Stimulated activated CD8-positive, alpha-beta memory T cell treated with anti-CD3 and anti-CD28 coated beads, Interleukin-15, amount 100 ng/mL, for 1 hour (primary cell): ENCODE results near the gene BMPER.

Source experiments
- DNase-seq: peaks from one replicate; pipeline ENCODE4 v3.0.0-alpha.2; 2020; ENCODE audit warnings: low read depth

Gene BMPER

DNA sequence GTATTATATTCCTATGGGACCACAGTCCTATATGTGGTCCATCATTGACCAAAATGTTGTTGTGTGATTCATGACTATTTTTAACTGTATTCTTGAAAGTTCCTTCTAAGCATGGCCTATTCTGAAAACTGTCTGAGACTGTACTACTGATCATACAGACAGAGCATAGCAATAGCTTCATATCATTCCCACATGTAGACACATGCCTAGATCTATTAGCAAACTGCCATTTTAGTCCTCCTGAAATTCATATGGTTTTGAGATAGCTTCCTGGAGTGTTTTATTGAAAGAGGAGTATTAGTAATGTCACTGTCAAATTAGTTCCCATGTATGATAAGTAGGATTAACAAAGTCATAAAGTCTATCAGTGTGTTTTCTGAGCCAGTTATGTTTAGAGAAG lies 157.5 kb downstream of the BMPER start:
- DNase-seq = no peak

DNA sequence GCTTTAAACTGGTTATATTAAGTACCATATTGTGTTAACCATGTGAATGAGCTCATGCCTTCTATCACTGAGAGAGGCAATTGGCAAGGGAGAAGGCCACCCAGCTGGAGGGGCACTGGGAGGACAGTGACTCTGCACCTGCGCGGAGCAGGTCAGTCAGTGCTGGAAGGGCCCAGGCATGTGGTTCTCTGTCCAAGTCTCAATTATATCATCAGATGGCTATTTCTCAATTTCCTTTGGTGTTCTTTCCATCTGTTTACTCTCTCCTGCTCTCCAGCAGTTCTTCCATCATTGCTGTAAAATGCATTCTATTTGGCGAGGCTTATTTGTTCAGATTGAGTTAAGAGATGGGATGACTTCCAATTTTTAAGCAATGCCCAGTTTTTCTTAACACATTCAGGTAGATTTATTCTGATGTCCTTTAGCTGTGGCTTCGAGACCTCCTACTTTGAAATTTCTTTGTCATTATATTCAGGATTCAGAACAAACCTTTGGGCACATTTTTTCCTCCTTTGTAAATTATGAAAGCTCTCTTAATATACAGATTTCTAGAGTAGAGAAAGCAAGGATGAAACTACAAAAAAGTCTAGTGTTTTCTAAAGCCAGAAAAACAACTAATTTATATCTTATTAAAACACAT lies 159.3 kb downstream of the BMPER start:
- DNase-seq = no peak

DNA sequence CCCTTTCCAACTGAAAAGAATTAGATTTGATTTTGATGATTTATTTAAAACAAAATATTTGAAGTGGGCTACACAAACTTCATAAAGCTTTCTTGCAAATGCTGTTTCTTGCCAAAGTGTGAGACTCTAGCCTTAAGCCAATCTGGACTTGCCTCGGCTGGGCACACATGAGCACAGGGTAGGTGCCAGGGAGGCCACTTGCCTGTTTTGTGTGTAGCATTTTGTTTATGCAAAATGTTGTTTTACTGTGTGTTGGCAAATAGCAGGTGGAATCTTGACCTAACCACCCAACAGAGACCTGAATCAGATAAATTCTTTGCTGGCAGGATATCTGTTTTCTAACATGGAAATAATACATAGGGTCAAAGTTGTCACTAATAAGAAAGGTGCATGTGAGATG lies 161.1 kb downstream of the BMPER start:
- no peak for DNase-seq

DNA sequence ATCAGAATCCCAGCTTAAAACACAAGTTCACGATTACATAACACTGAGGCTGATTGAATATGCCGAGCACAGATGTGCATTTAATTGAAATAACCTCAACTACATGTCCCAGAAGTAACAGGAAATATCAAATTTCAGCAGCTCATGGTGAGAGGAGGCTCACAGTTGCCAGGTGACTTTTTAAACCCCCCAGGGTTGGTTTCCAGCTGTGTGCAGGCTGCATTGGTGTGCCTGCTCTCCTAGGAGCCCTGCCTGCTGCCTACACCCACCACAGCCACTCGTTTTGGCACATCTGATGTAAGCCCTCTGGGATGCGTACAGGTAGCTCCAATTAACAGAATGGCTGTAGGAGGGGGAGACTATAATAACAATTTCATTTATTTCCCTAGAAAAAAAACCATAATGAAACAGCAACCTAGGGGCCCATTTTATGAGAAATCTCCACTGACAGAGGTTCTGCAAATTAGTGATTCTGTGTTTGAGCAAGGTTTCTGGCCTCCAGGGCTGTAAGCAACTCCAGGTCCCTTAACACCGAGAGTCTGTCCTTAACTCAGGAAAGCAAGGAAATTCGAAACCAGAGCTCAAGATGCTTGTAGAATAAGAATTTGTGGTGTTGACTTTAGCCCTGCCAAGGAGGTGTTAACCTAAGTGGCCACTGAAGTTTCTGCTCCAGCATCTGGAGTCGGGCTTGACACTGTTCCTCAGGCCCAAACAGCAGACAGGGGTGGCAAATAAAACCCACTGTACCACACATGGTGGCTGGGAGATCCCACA lies 161.9 kb downstream of the BMPER start:
- no peak for DNase-seq

DNA sequence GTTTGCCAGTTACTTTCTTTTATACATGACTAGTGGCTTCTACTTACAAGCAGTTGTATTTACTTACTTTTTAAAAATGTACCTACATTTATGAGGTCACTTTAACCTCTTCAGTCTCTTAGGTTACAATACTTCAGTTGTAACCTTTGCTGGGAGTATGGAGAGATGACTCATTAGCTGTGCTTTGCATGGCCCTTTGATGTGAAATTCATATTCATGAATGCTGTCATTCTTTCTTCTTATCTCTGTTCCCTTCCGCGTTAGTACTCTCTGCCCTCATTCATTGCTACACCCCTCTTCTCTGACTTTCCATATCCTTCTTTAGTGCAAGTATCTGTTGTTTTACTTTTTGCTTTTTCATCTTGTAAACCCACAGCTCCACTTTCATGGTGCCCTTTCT lies 164.3 kb downstream of the BMPER start:
- DNase-seq = no peak

DNA sequence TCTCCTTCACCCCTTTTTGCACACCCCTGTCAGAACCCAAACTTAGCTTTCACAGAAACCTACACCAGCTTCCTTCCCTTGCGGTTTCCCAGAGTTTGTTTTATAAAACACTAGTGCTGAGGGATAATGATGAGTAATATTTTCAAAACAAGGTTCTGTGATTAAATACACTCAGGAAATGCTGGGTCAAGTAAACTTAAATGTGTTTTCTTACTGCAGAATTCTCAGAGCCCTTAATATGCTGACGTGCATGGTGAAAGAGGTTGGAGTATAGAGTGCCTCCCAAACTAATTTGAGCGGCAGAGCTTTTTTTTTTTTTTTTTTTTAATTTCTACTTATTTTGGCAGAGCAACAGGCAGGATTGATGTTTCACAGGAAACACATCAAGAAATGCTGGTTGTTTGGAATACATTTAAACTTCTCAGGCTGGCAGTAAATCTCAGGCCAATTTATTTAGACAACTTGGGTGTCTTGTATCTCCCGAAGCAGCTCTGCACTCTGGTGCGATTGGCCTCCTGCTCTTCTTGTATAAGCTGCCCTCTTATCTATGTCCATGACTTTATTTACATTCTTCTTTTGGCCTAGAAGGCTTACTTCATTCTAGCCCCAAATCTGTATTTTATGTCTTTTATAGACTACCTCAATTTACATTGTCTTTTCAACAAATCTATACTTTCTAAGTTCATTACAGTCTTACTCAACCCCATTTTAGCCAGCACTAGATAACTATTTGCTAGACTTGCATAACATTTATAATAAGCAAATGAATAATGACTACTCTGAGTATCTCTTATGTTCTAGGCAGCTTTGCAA lies 165.4 kb downstream of the BMPER start:
- DNase-seq = no peak

DNA sequence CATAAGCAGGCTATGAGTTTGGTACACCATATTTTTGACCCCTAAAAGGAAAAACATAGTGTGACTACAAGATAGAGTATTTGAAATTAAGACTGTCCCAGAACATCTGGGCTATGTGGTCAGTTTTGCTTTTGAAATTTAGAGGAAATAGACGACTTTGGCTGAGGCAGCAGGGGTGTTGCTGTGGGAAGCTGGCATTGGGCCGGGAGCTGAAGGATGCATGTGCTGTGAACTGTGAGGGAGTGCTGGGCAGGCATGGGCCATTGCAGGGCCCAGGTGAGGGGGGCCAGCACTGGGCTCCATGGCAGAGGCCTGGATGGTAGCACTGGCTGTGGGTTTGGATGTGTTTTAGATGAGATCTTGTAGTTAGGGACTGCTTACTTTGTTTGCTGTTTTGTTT lies 168.3 kb downstream of the BMPER start:
- DNase-seq = no peak

DNA sequence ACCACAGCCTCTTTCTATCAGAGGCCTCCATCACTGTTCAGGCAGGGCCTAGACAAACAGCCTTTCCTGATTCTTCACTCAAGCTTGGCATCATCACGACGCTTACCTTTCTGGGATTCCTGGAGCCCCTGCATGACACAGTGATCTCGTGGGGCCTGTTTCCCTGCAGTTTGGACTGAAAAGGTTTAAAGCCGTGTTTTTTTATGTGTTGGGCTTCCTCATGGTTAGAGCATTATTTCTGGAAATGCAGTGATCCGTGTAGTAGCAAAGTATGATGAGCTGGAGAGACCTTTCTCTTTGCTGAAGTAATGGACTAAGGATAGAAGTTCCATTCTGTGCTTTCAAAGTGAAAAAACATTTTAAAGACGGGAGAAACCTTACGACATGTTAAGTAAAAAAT lies 169.1 kb downstream of the BMPER start:
- no peak for DNase-seq

DNA sequence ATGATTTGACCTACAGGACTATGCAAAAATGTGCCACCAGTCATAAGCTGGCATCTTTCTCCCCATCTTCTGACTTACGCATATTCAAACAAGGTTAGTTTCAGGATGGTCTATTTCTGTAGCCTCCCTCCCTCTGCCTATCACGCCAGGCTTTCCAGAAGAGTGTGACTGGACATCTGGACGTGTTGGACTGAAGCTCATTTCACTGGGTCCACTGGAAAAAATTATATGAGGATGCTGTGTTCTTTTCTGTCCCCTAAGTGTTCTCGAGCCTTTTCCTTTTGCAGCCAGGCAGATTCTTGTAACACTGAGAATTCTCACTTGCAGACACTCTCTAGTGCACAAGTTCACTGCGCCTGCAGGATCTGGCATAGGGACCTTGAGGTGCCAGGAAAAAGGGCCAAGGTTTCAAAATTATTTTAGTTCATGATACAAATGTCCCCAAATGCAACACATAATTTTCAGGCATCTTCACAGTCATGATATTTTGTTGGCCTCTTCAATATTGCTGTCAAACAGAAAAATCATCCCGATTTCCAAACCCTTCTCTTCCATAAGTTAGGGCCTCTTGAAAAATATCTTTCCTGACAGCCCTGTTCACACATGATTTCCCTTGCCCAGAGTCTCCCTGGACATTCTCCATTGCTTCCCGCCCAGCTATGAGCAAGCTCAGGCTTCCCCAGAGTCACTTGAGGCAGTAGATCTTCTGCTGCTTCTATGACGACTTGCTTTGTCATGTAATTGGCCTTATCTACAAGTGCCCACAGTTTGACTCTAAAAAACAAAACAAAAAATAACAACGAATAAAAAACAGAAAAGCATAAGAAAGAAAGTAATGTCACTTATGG lies 170.4 kb downstream of the BMPER start:
- DNase-seq = no peak

DNA sequence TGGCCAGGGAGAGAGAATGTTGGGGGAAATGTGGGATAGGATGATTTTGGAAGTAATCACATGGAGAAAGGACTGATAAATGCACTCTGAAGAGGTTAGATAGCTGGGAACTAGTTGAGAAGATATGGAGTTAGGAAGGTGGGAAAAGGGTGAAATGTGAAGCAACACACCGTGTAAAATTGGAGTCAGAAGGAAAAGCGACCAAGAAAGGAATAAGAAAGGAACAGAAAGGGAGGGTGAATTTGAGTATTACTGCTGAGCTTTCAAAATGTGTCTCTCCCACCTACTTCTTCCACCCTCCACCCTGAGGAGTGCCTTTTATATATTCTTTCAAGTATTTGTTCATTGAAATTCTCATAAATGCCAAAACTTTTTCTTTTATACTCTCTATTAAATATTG lies 171.8 kb downstream of the BMPER start:
- no peak for DNase-seq

DNA sequence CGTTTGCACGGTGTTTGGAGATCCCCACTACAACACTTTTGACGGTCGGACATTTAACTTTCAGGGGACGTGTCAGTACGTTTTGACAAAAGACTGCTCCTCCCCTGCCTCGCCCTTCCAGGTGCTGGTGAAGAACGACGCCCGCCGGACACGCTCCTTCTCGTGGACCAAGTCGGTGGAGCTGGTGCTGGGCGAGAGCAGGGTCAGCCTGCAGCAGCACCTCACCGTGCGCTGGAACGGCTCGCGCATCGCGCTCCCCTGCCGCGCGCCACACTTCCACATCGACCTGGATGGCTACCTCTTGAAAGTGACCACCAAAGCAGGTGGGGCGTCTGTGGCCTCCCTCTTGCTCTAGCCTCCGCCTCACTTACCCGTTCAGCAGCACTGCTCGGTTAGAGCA lies 173.5 kb downstream of the BMPER start:
- DNase-seq = no peak

DNA sequence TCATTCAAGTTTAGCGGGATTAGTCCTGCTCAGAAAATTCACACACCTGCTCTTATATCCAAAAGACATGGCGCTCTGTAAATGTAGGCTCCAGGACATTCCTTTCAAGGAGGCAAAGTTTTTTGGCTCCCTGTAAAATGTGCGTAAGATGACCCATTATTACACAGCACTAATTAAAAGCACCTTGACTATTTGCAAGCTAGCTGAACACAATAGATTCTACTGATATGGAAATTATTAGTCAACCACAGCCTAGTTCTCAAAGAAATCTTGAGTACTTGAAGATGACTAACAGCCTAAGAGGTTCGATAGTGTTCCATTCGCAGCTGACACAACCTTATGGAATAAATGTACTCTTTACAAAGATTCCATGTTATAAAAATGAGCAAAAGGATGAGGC lies 175.2 kb downstream of the BMPER start:
- no peak for DNase-seq

DNA sequence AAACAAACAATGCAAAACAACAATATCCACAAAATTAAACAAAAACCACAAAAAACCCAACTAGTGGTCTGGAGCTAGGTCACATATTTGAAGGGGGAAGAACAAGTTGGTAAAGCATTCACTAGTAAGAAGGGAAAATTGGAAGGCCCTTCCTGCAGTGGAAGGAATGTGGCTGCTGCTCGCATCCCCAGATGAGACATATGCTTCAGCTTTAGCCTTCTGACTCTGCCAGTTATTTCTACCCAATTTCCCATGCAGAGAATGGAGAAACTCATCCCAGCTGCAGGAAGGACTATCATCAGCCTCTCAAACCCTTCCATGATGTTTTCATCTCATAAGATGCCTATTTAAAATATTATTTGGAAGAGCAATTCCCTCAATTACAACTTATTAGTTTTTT lies 176.6 kb downstream of the BMPER start:
- DNase-seq = no peak

DNA sequence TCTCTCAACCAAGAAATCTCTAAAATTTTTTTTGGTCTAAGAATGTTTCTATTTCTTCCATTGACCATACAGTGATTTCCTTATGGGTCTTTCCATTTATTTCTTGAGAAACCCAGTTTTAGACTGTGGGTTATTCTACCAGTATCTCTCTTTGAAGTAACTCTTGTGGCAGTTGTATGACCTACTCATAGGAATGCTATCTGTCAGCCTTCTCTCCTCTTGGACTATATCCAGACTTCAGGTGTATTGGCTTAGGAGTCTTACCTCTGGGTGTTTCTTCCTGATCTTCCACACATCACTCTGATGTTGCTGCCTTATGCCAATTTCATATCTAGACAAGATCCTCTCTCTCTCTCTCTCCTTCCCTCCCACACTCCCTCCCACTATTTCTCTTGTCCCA lies 178.1 kb downstream of the BMPER start:
- DNase-seq = no peak

DNA sequence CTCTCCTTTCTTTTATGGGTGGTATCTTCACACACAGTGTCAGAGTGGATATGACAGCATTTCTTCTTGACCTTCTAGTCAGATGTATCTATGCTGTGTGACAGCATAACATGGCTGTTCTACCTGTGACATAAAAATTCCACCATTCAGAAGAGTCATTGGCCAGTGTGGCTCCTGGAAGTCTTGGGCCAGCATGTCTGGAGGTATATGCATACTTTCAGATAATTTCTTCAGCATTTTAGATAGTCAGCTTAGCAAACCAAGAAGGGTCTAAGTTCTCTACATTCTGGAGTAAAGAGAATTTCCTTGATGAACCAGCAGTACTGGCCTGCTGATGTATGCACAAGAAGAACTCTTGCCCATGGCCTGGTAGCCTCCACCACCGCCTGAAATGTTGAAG lies 179.3 kb downstream of the BMPER start:
- no peak for DNase-seq

DNA sequence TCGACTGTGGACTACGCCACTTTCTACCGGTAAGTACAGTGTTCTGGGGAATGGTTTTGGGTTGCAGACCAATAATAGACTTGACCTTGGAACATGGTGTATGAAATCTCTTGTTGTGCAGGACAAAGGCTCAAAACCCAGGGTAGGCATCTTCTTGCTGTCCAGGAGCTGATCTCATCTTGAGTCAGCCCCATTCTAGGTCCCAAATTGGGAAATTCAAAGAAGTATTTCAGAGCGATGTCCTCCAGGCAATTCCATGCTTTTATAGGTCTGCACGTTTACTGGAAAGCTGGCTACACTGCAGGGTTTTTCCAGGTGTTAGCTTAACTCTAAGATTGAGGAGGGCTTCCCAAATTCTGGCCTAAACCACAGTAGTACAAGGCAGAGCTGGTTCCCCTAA lies 180.7 kb downstream of the BMPER start:
- no peak for DNase-seq

DNA sequence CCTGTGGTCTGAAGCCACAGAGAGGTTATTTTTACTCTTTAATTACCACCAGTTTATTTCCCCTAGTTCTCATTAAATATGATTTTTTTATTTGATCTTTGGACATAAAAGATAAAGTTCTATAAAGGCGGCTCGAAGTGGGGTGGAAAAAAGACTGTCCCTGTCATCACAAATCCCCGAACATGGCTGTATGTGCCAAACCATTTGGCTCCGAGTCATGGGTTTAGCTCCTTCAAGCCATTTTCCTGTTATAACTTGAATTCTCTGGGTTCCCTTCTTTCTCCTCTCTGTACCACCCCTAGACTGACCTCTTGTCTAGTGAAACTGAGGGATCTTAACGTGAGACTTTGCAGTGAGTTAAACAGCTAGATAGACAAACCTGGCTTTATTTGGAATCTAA lies 181.6 kb downstream of the BMPER start:
- no peak for DNase-seq

DNA sequence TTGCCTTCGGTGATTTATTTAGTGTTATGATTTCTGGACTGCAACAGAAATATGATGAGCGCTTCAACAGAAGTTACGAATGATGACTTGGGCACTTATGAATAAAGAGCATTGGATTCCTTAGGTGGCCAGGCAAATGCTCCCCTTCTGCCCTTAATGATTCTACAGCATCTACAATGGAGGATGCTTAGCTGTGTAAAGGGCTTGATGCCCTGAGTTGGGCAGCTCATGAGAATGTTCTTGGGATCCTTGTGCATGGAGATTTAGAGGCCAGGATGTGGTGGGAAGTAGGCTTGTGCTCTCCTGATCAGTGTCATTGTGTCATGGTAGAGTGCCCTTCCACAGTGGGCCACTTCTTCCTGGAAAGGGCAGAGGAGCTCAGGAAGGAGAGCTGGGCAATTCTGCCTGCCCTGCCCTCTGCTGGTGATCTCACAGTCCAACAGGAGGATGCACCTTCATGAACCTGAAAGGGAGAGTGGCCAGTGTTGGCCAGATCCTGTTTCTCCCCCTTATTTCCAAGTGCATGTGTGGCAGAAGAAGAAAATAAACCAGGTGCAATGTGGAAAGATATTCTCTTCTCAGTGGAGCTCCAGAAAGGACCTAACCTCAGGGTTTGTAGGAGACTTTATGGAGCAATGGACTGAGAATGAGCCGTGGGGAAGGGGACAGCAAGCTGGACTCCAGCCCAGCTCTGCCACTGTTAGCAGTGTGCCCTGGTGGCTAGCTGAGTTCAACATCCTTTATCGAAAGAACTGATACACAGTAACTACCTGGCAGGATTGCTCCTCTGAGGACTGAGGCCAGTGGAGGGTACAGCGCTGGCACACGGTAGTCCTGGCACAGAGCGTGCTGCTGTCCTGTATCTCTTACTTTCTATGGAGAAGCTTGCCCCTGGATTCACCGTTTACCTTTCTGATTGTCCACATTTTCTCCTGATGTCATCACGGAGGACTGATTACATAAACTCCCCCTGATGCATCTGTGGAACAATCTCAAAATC lies 182.9 kb downstream of the BMPER start:
- DNase-seq = no peak

DNA sequence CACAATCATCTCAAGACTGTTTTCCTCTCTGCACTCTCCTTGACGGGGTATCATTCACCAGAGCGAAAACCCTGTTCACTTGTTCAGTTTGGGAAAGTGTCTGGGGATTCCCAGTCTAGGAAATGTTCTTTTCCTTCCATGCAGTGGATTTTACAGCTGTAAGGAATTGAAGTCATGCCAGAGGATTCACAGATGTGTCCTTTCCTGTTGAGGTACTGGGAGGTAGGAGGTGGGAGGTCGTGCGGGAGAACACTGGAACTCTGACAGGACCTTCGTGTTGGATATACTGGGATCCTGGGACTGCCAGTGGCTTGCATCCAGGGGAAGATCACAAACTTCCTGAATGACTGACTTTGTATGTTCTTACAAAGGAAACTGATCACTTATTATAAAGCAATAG lies 185.5 kb downstream of the BMPER start:
- DNase-seq = no peak

DNA sequence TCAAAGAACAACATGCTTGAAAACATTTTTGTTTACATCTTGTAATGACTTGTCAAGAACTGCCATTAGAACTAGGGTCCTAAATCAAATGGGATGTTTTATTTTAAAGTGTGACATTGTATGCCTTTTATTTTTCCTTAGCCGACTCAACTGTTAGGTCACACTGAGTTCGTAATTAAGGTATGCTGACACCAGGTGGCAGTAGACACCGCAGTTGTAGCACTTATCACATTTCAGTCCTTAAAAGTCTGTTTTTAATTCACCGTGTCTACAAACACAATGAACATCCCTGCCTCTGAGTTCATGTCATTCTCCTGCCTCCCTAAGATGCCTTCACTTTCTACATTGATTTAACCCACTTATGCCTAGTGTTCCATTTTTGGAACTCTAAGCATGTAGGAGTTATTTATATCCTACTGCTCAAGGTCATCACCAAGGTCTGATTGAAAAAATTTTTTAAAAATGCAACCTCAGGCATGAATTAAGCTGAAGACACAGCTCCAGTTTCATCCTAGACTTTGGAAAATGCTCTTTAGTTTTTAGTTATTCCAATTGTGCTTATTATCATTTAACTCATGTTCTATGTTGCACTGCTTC lies 186.1 kb downstream of the BMPER start:
- no peak for DNase-seq

DNA sequence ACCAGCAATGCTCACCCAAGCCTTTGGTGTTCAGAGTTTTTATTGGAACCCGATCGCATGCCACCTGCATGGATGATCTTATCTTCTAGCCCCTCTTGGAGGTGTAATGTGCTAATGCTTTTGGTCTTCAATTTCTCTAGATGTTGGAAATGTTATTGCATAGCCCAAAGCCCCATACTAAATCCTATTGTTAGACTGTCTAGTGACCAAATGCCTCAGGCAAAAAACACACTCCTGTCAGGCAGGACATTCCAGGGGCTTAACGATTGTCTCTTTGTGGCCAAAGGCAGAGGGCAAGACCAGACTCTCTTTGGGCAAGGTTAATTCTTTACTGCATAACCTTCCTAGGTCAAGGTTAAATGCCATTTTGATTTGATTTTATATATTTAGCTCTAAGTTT lies 187.9 kb downstream of the BMPER start:
- DNase-seq = no peak
